ENCODE results near the gene KCNIP4. TPM values are rescaled to one million over a fixed set of nuclear protein-coding genes. Genes with fewer than 3 reads are reported as not detected.
A peak's percentile ranks its signal among the peaks of the same experiment; 100 is the strongest.

KCNIP4 gene
- total and polyA plus RNA-seq, 2 experiments from 2014 or later, result 0.65 TPM; not detected in 1

GRCh38 chr4:21126014-21126512 is 822.5 kb downstream of the KCNIP4 start:
- no peak overlapping the region for H3K27ac ChIP-seq
- H3K36me3 ChIP-seq (ENCODE audit: low read depth), result no peaks in the 10 kb centered on the region
- no peak overlapping the region for H3K9ac ChIP-seq
- WGBS, 2 experiments (ENCODE audit: low coverage in 1 of 2, low lambda C conversion rate in 2 of 2, missing lambda C conversion rate in 2 of 2), result 17 to 19% methylated on average over 3 of the region's 3 CpGs
- no peaks in the 10 kb centered on the region for H3K9me2 ChIP-seq (ENCODE audit: insufficient read depth)
- no peak for TF ChIP-seq EZH2 (IDR thresholded peaks at IDR 0.05; ENCODE audit: insufficient read depth, poor library complexity, severe bottlenecking)
- H3K79me2 ChIP-seq (ENCODE audit: insufficient read depth), result no peaks in the 10 kb centered on the region
- no peak overlapping the region for H2AFZ ChIP-seq
- H3K4me3 ChIP-seq, result no peak overlapping the region
- no peaks in the 10 kb centered on the region for H3K4me1 ChIP-seq (ENCODE audit: insufficient read depth)
- in situ Hi-C loops (cut with MboI), result loop anchor here (25.0 kb wide), 1 partner anchor 364 kb away; no protein-coding TSS in a partner anchor
- no peaks in the 10 kb centered on the region for H3K27me3 ChIP-seq (replicated peaks; ENCODE audit: insufficient read depth)
- no peaks in the 10 kb centered on the region for H3F3A ChIP-seq (ENCODE audit: insufficient read depth)
- H3K4me2 ChIP-seq (ENCODE audit: unreplicated experiment), result no peak overlapping the region
- H3K9me3 ChIP-seq (ENCODE audit: low read depth), result no peaks in the 10 kb centered on the region
- DNase-seq, result no peak
- H4K20me1 ChIP-seq (ENCODE audit: insufficient read depth), result no peaks in the 10 kb centered on the region

GRCh38 chr4:21118301-21118700 is 830.3 kb downstream of the KCNIP4 start:
- no peak overlapping the region for H3K4me2 ChIP-seq (ENCODE audit: unreplicated experiment)
- H3K9me2 ChIP-seq (ENCODE audit: insufficient read depth), result no peaks in the 10 kb centered on the region
- WGBS, 2 experiments (ENCODE audit: low coverage in 1 of 2, low lambda C conversion rate in 2 of 2, missing lambda C conversion rate in 2 of 2), result 14% methylated on average over 3 of the region's 3 CpGs
- H3K36me3 ChIP-seq (ENCODE audit: low read depth), result no peaks in the 10 kb centered on the region
- 0 out of 2 replicates have a peak, but pooled peaks cover 2% of the 10 kb centered on the region for H3K27me3 ChIP-seq (replicated peaks; ENCODE audit: insufficient read depth)
- no peak overlapping the region for H3K9ac ChIP-seq
- TF ChIP-seq EZH2phosphoT487 (IDR thresholded peaks at IDR 0.05; ENCODE audit: insufficient read depth, low read depth) (no peak), EZH2 (IDR thresholded peaks at IDR 0.05; ENCODE audit: insufficient read depth, poor library complexity, severe bottlenecking) (no peak)
- peaks cover 7% of the 10 kb centered on the region for H3K4me1 ChIP-seq (ENCODE audit: insufficient read depth)
- H3K27ac ChIP-seq, result no peak overlapping the region
- in situ Hi-C loops (cut with MboI), result no loop called here
- no peak overlapping the region for H2AFZ ChIP-seq
- H3K9me3 ChIP-seq (ENCODE audit: low read depth), result no peaks in the 10 kb centered on the region
- peaks cover 7% of the 10 kb centered on the region for H3F3A ChIP-seq (ENCODE audit: insufficient read depth)
- H4K20me1 ChIP-seq (ENCODE audit: insufficient read depth), result no peaks in the 10 kb centered on the region
- no peak for DNase-seq
- no peaks in the 10 kb centered on the region for H3K79me2 ChIP-seq (ENCODE audit: insufficient read depth)
- no peak overlapping the region for H3K4me3 ChIP-seq

GRCh38 chr4:21117541-21118180 is 830.9 kb downstream of the KCNIP4 start:
- no peaks in the 10 kb centered on the region for H3K9me3 ChIP-seq (ENCODE audit: low read depth)
- H3K79me2 ChIP-seq (ENCODE audit: insufficient read depth), result no peaks in the 10 kb centered on the region
- peaks cover 7% of the 10 kb centered on the region for H3F3A ChIP-seq (ENCODE audit: insufficient read depth)
- WGBS, 2 experiments (ENCODE audit: low coverage in 1 of 2, low lambda C conversion rate in 2 of 2, missing lambda C conversion rate in 2 of 2), result 18 to 25% methylated on average over 7 of the region's 7 CpGs
- H3K9ac ChIP-seq, result no peak overlapping the region
- H3K4me3 ChIP-seq, result no peak overlapping the region
- no peak overlapping the region for H3K27ac ChIP-seq
- no peak for TF ChIP-seq EZH2phosphoT487 (IDR thresholded peaks at IDR 0.05; ENCODE audit: insufficient read depth, low read depth)
- no peak for TF ChIP-seq EZH2 (IDR thresholded peaks at IDR 0.05; ENCODE audit: insufficient read depth, poor library complexity, severe bottlenecking)
- peak; percentile 10 for DNase-seq
- H3K4me2 ChIP-seq (ENCODE audit: unreplicated experiment), result no peak overlapping the region
- H3K4me1 ChIP-seq (ENCODE audit: insufficient read depth), result peaks cover 7% of the 10 kb centered on the region
- no peaks in the 10 kb centered on the region for H4K20me1 ChIP-seq (ENCODE audit: insufficient read depth)
- in situ Hi-C loops (cut with MboI), result no loop called here
- H3K36me3 ChIP-seq (ENCODE audit: low read depth), result no peaks in the 10 kb centered on the region
- no peaks in the 10 kb centered on the region for H3K9me2 ChIP-seq (ENCODE audit: insufficient read depth)
- H3K27me3 ChIP-seq (replicated peaks; ENCODE audit: insufficient read depth), result 0 out of 2 replicates have a peak, but pooled peaks cover 2% of the 10 kb centered on the region
- no peak overlapping the region for H2AFZ ChIP-seq

- Histone ChIP-seq H3K79me2 (ENCODE audit: insufficient read depth) (no peaks in the 10 kb centered on the region), H3K4me1 (ENCODE audit: insufficient read depth) (peaks cover 7% of the 10 kb centered on the region), H3K9me2 (ENCODE audit: insufficient read depth) (no peaks in the 10 kb centered on the region), H3K36me3 (ENCODE audit: low read depth) (no peaks in the 10 kb centered on the region), H4K20me1 (ENCODE audit: insufficient read depth) (no peaks in the 10 kb centered on the region), H2AFZ (no peak overlapping the region), H3K4me2 (ENCODE audit: unreplicated experiment) (peak overlapping the region; percentile 15), H3F3A (ENCODE audit: insufficient read depth) (peaks cover 7% of the 10 kb centered on the region), H3K27me3 (replicated peaks; ENCODE audit: insufficient read depth) (0 out of 2 replicates have a peak, but pooled peaks cover 2% of the 10 kb centered on the region), H3K4me3 (0 out of 2 replicates have a peak overlapping the region, but pooled peaks have one; percentile 8), H3K9me3 (ENCODE audit: low read depth) (no peaks in the 10 kb centered on the region), H3K9ac (no peak overlapping the region), H3K27ac (no peak overlapping the region)
- in situ Hi-C loops (cut with MboI), result no loop called here
- 1 to 3% methylated on average over 3 of the region's 3 CpGs for WGBS, 2 experiments (ENCODE audit: low coverage in 1 of 2, low lambda C conversion rate in 2 of 2, missing lambda C conversion rate in 2 of 2)
- peak; percentile 79 for DNase-seq
- TF ChIP-seq EZH2phosphoT487 (IDR thresholded peaks at IDR 0.05; ENCODE audit: insufficient read depth, low read depth), result no peak
- TF ChIP-seq EZH2 (IDR thresholded peaks at IDR 0.05; ENCODE audit: insufficient read depth, poor library complexity, severe bottlenecking), result no peak
Measured at GRCh38 chr4:21113496-21114223, 834.9 kb downstream of the KCNIP4 start.

Measured in GM23248 (cell line).